ENCODE measurements around the gene USP10.

USP10 gene

DNA sequence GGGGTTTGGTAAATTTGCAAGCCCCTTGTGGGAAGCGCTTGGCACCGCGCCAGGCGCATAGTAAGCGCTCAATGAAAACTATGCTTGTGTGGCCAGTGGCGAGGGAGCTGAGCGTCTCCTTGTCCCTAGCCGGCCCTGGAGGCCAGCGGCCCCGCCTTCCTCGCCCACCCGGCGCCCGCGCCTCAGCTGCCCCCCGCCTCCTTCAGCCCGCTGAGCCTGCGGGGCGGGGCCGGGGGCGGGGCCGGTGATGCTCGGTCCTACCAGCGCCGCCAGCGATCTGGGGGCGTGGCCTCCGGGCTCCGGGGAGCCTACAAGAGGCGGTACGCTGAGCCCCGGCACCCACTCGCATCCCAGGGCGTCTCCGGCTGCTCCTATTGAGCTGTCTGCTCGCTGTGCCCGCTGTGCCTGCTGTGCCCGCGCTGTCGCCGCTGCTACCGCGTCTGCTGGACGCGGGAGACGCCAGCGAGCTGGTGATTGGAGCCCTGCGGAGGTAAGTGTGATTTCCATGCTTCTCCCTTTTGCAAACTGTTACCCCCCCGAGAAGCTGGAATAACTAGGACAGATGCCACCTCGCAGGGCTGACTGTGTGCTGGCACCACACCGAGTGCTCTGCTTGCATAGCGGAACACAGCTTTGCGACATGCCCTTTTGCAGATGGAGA, 120.0 kb downstream of the USP10 start, which contains the start of gene CRISPLD2:
Gene CRISPLD2 (plus strand): TSS at position 342 of the 661 bp plus-strand sequence. CDS start 18,511 bp downstream, outside the sequence.
- Histone ChIP-seq H3K4me3 (ENCODE audit: low read length) (peak within 1 kb of the TSS; percentile 64), H3K27ac (ENCODE audit: low read depth, low read length) (no peak within 1 kb of the TSS), H3K27me3 (ENCODE audit: insufficient read depth, low read length) (peaks cover 39% of the 10 kb centered on the region), H3K9me3 (ENCODE audit: insufficient read depth, low read depth, low read length) (no peaks in the 10 kb centered on the region), H3K36me3 (ENCODE audit: insufficient read depth, low read length) (no peaks in the 10 kb centered on the region), H3K9ac (ENCODE audit: low read depth, low read length) (peak within 1 kb of the TSS; percentile 63), H3K4me1 (ENCODE audit: insufficient read depth, low read length) (no peaks in the 10 kb centered on the region)
- WGBS = 5% methylated on average over 53 of the region's 53 CpGs

GRCh38 chr16:84820305-84820684, 120.5 kb downstream of the USP10 start:
- WGBS = 65% methylated on average over 8 of the region's 8 CpGs
- Histone ChIP-seq H3K9me3 (ENCODE audit: insufficient read depth, low read depth, low read length) (no peaks in the 10 kb centered on the region), H3K27me3 (ENCODE audit: insufficient read depth, low read length) (peaks cover 39% of the 10 kb centered on the region), H3K9ac (ENCODE audit: low read depth, low read length) (no peak overlapping the region), H3K27ac (ENCODE audit: low read depth, low read length) (no peak overlapping the region), H3K4me1 (ENCODE audit: insufficient read depth, low read length) (no peaks in the 10 kb centered on the region), H3K4me3 (ENCODE audit: low read length) (peak overlapping the region; percentile 64), H3K36me3 (ENCODE audit: insufficient read depth, low read length) (no peaks in the 10 kb centered on the region)

DNA sequence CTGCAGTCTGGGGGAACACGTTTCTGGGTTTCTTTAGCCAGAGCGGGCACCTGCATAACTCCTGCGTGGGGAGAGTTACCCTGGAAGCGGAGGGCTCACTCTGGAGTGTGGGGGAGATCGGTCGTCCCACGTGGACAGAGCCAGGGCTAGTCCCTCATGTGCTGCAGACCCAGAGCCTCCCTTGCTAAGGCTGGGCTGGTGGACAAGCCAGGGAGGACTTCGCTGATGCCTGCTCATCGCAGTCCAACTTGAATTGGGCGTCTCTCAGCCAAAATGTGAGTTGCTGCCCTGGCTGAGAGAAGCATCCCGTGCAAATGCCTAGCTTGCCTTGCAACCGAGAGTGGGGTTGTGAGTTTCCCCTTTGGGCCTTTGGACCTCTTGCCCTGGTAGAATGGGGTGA, 121.0 kb downstream of the USP10 start:
- Histone ChIP-seq H3K27me3 (ENCODE audit: insufficient read depth, low read length) (peaks cover 39% of the 10 kb centered on the region), H3K4me3 (ENCODE audit: low read length) (no peak overlapping the region), H3K9me3 (ENCODE audit: insufficient read depth, low read depth, low read length) (no peaks in the 10 kb centered on the region), H3K36me3 (ENCODE audit: insufficient read depth, low read length) (no peaks in the 10 kb centered on the region), H3K9ac (ENCODE audit: low read depth, low read length) (no peak overlapping the region), H3K4me1 (ENCODE audit: insufficient read depth, low read length) (no peaks in the 10 kb centered on the region), H3K27ac (ENCODE audit: low read depth, low read length) (no peak overlapping the region)
- 85% methylated on average over 12 of the region's 12 CpGs for WGBS

GRCh38 chr16:84821179-84821578, 121.4 kb downstream of the USP10 start:
- 95% methylated on average over 9 of the region's 9 CpGs for WGBS
- Histone ChIP-seq H3K9ac (ENCODE audit: low read depth, low read length) (no peak overlapping the region), H3K4me3 (ENCODE audit: low read length) (no peak overlapping the region)

GRCh38 chr16:84821728-84822689, 122.2 kb downstream of the USP10 start:
- no peak overlapping the region for H3K9ac ChIP-seq (ENCODE audit: low read depth, low read length)
- 81% methylated on average over 12 of the region's 13 CpGs for WGBS
- H3K27ac ChIP-seq (ENCODE audit: low read depth, low read length) = no peak overlapping the region
- H3K4me1 ChIP-seq (ENCODE audit: insufficient read depth, low read length) = no peaks in the 10 kb centered on the region
- no peaks in the 10 kb centered on the region for H3K9me3 ChIP-seq (ENCODE audit: insufficient read depth, low read depth, low read length)
- H3K4me3 ChIP-seq (ENCODE audit: low read length) = no peak overlapping the region
- H3K36me3 ChIP-seq (ENCODE audit: insufficient read depth, low read length) = no peaks in the 10 kb centered on the region
- H3K27me3 ChIP-seq (ENCODE audit: insufficient read depth, low read length) = peaks cover 39% of the 10 kb centered on the region

More at GRCh38 chr16:84821179-84821578, 121.4 kb downstream of the USP10 start:
- H3K27me3 ChIP-seq (ENCODE audit: insufficient read depth, low read length) = peaks cover 39% of the 10 kb centered on the region
- H3K4me1 ChIP-seq (ENCODE audit: insufficient read depth, low read length) = no peaks in the 10 kb centered on the region
- no peak overlapping the region for H3K27ac ChIP-seq (ENCODE audit: low read depth, low read length)
- H3K36me3 ChIP-seq (ENCODE audit: insufficient read depth, low read length) = no peaks in the 10 kb centered on the region
- H3K9me3 ChIP-seq (ENCODE audit: insufficient read depth, low read depth, low read length) = no peaks in the 10 kb centered on the region

GRCh38 chr16:84822990-84823389, 123.2 kb downstream of the USP10 start:
- WGBS = 93% methylated on average over 6 of the region's 6 CpGs
- Histone ChIP-seq H3K4me3 (ENCODE audit: low read length) (no peak overlapping the region), H3K36me3 (ENCODE audit: insufficient read depth, low read length) (no peaks in the 10 kb centered on the region), H3K9me3 (ENCODE audit: insufficient read depth, low read depth, low read length) (no peaks in the 10 kb centered on the region), H3K9ac (ENCODE audit: low read depth, low read length) (no peak overlapping the region), H3K27ac (ENCODE audit: low read depth, low read length) (no peak overlapping the region), H3K4me1 (ENCODE audit: insufficient read depth, low read length) (no peaks in the 10 kb centered on the region), H3K27me3 (ENCODE audit: insufficient read depth, low read length) (peaks cover 39% of the 10 kb centered on the region)

- Histone ChIP-seq H3K9ac (ENCODE audit: low read depth, low read length) (no peak overlapping the region), H3K4me3 (ENCODE audit: low read length) (no peak overlapping the region), H3K27ac (ENCODE audit: low read depth, low read length) (no peak overlapping the region), H3K4me1 (ENCODE audit: insufficient read depth, low read length) (no peaks in the 10 kb centered on the region), H3K36me3 (ENCODE audit: insufficient read depth, low read length) (no peaks in the 10 kb centered on the region), H3K9me3 (ENCODE audit: insufficient read depth, low read depth, low read length) (no peaks in the 10 kb centered on the region), H3K27me3 (ENCODE audit: insufficient read depth, low read length) (peaks cover 39% of the 10 kb centered on the region)
- WGBS = 90% methylated on average over 8 of the region's 8 CpGs
Observed at GRCh38 chr16:84823484-84823883, 123.7 kb downstream of the USP10 start.

DNA sequence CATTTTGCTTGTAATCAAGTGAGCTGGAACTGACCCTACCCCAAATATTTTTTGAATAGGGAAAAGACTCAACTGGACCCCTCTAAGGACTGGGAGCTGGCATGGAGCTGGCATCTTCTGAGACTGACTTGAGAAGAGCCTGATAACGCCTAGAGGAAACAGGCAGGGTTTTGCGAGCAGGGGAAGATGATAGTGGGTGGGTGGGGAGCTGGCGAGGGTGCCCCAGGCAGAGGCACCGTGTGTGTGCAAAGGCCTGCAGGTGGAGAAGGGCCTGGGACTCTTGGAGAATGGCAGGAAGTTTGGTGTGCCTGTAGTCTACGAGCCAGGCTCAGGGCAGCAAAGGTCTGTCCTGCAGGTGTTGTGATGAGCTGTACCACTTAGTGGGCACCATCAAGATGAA, 124.1 kb downstream of the USP10 start:
- Histone ChIP-seq H3K27me3 (ENCODE audit: insufficient read depth, low read length) (peaks cover 34% of the 10 kb centered on the region), H3K36me3 (ENCODE audit: insufficient read depth, low read length) (no peaks in the 10 kb centered on the region), H3K4me3 (ENCODE audit: low read length) (no peak overlapping the region), H3K9me3 (ENCODE audit: insufficient read depth, low read depth, low read length) (no peaks in the 10 kb centered on the region), H3K9ac (ENCODE audit: low read depth, low read length) (no peak overlapping the region), H3K4me1 (ENCODE audit: insufficient read depth, low read length) (no peaks in the 10 kb centered on the region), H3K27ac (ENCODE audit: low read depth, low read length) (no peak overlapping the region)
- 82% methylated on average over 5 of the region's 5 CpGs for WGBS

DNA sequence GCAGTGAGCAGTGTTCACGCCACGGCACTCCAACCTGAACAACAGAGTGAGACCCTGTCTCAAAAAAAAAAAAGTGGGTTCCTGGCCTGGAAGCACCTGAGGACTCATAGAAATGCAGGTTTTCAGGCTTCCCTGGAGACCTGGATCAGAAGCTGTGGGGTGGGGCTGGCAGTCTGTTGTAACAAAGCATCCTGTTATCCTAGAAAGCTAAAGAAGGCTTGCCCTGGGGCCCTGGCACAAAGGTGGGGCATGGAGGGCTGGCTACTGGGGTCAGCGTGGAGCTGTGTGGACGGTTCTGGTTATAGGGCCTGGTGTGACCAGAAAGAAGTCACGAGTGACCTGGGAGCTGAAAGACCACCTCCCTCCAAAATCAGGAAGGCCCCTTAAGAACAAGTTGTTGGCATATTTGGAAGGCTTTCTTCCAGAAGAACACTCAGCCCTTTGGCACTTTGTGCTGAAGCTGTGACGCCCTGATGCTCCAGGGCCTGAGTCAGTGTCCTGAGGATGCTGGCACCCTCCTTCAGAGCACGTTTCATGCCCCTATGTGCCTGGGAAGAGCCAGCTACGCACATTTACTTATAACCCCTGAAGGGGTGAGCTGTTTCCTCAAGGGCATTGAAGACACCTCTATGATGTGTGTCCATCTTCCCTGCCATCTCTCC, 126.2 kb downstream of the USP10 start:
- 93% methylated on average over 8 of the region's 8 CpGs for WGBS
- Histone ChIP-seq H3K9me3 (ENCODE audit: insufficient read depth, low read depth, low read length) (no peaks in the 10 kb centered on the region), H3K27me3 (ENCODE audit: insufficient read depth, low read length) (peaks cover 13% of the 10 kb centered on the region), H3K4me1 (ENCODE audit: insufficient read depth, low read length) (no peaks in the 10 kb centered on the region), H3K36me3 (ENCODE audit: insufficient read depth, low read length) (no peaks in the 10 kb centered on the region), H3K27ac (ENCODE audit: low read depth, low read length) (no peak overlapping the region), H3K9ac (ENCODE audit: low read depth, low read length) (no peak overlapping the region), H3K4me3 (ENCODE audit: low read length) (no peak overlapping the region)

DNA sequence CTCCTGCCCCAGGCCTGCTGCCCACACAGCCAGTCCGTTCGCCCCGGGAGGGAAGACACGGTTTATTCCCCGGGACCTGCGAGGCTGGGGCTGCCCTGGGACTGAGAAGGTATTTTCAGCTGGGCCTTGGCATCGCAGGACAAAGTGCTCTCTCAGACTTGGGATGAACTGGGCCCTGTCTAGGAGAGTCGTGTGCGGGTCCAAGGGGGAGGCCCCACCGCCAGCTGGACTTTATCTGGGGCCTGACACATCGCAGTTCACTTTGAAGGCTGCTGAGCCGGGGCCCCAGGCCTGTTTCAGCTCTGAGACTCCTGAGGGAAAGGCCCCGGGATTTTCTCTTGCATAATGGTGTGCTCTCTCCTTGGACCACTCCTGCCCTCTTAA, 126.8 kb downstream of the USP10 start:
- H3K27ac ChIP-seq (ENCODE audit: low read depth, low read length) = no peak overlapping the region
- H3K4me1 ChIP-seq (ENCODE audit: insufficient read depth, low read length) = no peaks in the 10 kb centered on the region
- no peak overlapping the region for H3K4me3 ChIP-seq (ENCODE audit: low read length)
- 90% methylated on average over 13 of the region's 13 CpGs for WGBS
- H3K36me3 ChIP-seq (ENCODE audit: insufficient read depth, low read length) = no peaks in the 10 kb centered on the region
- H3K9me3 ChIP-seq (ENCODE audit: insufficient read depth, low read depth, low read length) = no peaks in the 10 kb centered on the region
- no peak overlapping the region for H3K9ac ChIP-seq (ENCODE audit: low read depth, low read length)
- peaks cover 8% of the 10 kb centered on the region for H3K27me3 ChIP-seq (ENCODE audit: insufficient read depth, low read length)

- Histone ChIP-seq H3K4me3 (ENCODE audit: low read length) (no peak overlapping the region), H3K27me3 (ENCODE audit: insufficient read depth, low read length) (peaks cover 3% of the 10 kb centered on the region), H3K9me3 (ENCODE audit: insufficient read depth, low read depth, low read length) (no peaks in the 10 kb centered on the region), H3K9ac (ENCODE audit: low read depth, low read length) (0 out of 2 replicates have a peak overlapping the region, but pooled peaks have one; percentile 3), H3K36me3 (ENCODE audit: insufficient read depth, low read length) (no peaks in the 10 kb centered on the region), H3K4me1 (ENCODE audit: insufficient read depth, low read length) (no peaks in the 10 kb centered on the region), H3K27ac (ENCODE audit: low read depth, low read length) (no peak overlapping the region)
- WGBS = 82% methylated on average over 16 of the region's 16 CpGs
Observed at GRCh38 chr16:84827131-84827574, 127.4 kb downstream of the USP10 start.
